Neural cell (in vitro differentiated cells): ENCODE results near the gene BRIP1. TPM values are rescaled to one million over a fixed set of nuclear protein-coding genes. Genes with fewer than 3 reads are reported as not detected.

Experiments used
- H2AFZ ChIP-seq: fragments of 200-600, 300-800 bp; sonication (generic), shearing (Covaris generic); 2 replicates; pipeline ENCODE4 v1.6.0; 2014; ENCODE audit warnings: low read depth, mild to moderate bottlenecking, antibody characterized with exemption, low read length, moderate library complexity
- H3F3A ChIP-seq: fragments of 200-600 bp; shearing (Covaris generic); 2 replicates; pipeline ENCODE4 v1.6.1; 2016; ENCODE audit warnings: mild to moderate bottlenecking, moderate library complexity, mixed read lengths, antibody characterized with exemption, low read length; ENCODE audit not compliant: insufficient read depth, poor library complexity, severe bottlenecking
- H3K27ac ChIP-seq: fragments of 200-600, 300-800 bp; sonication (generic), shearing (Covaris generic); 2 replicates; pipeline ENCODE4 v1.5.1; 2014; ENCODE audit warnings: mild to moderate bottlenecking, low read length, moderate library complexity
- H3K27me3 ChIP-seq: fragments of 300-800, 200-600 bp; sonication (generic), shearing (Covaris generic); 2 replicates; pipeline ENCODE4 v1.6.0; 2014; ENCODE audit warnings: mild to moderate bottlenecking, low read depth, low read length, moderate library complexity; ENCODE audit not compliant: insufficient read depth
- H3K36me3 ChIP-seq: fragments of 300-800, 200-600 bp; sonication (generic), shearing (Covaris generic); 2 replicates; pipeline ENCODE4 v1.5.1; 2014; ENCODE audit warnings: mild to moderate bottlenecking, antibody characterized with exemption, low read length, moderate library complexity; ENCODE audit not compliant: insufficient read depth
- H3K4me2 ChIP-seq: fragments of 300-800, 200-600 bp; sonication (generic), shearing (Covaris generic); 2 replicates; pipeline ENCODE4 v1.6.0; 2014; ENCODE audit warnings: mild to moderate bottlenecking, low read length
- H3K4me3 ChIP-seq: fragments of 300-800, 200-600 bp; sonication (generic), shearing (Covaris generic); 2 replicates; pipeline ENCODE4 v1.5.1; 2014; ENCODE audit warnings: mild to moderate bottlenecking, low read length, moderate library complexity
- H3K79me2 ChIP-seq: fragments of 200-600 bp; shearing (Covaris generic); replicated peaks from 2 replicates; pipeline ENCODE4 v1.6.0; 2014; ENCODE audit warnings: mild to moderate bottlenecking, low read length, moderate library complexity; ENCODE audit not compliant: insufficient read depth
- H3K9ac ChIP-seq: fragments of 300-800, 200-600 bp; sonication (generic), shearing (Covaris generic); 2 replicates; pipeline ENCODE4 v1.6.1; 2016; ENCODE audit warnings: mild to moderate bottlenecking, low read length, mixed read lengths
- H3K9me2 ChIP-seq: fragments of 200-600 bp; shearing (Covaris generic); 2 replicates; pipeline ENCODE4 v1.6.1; 2016; ENCODE audit warnings: mild to moderate bottlenecking, low read length, mixed read lengths; ENCODE audit not compliant: insufficient read depth
- H3K9me3 ChIP-seq: fragments of 200-600, 300-800 bp; sonication (generic), shearing (Covaris generic); 2 replicates; pipeline ENCODE4 v1.6.1; 2016; ENCODE audit warnings: mild to moderate bottlenecking, mixed run types, low read length, moderate library complexity, mixed read lengths
- H4K20me1 ChIP-seq: fragments of 200-600 bp; shearing (Covaris generic); 2 replicates; pipeline ENCODE4 v1.6.1; 2016; ENCODE audit warnings: mild to moderate bottlenecking, mixed run types; ENCODE audit not compliant: insufficient read depth
- CTCF ChIP-seq: fragments of 450-650 bp; IDR thresholded peaks from 2 replicates; pipeline ENCODE4 v1.5.1; 2014; ENCODE audit warnings: antibody characterized with exemption, mild to moderate bottlenecking, moderate library complexity; ENCODE audit not compliant: poor library complexity, severe bottlenecking
- EP300 ChIP-seq: fragments of 450-650 bp; conservative IDR thresholded peaks from 2 replicates; pipeline ENCODE4 v1.6.1; 2014; ENCODE audit warnings: antibody characterized with exemption, mild to moderate bottlenecking, moderate library complexity; ENCODE audit not compliant: poor library complexity, severe bottlenecking
- EZH2 ChIP-seq: fragments of 200-600, 300-800 bp; shearing (Covaris generic), sonication (generic); IDR thresholded peaks from 2 replicates; pipeline ENCODE4 v1.6.1; 2014; ENCODE audit warnings: antibody characterized with exemption, low read length, borderline replicate concordance, mild to moderate bottlenecking; ENCODE audit not compliant: insufficient read depth, poor library complexity, severe bottlenecking
- MXI1 ChIP-seq: fragments of 450-650 bp; conservative IDR thresholded peaks from 2 replicates; pipeline ENCODE4 v1.6.1; 2014; ENCODE audit warnings: antibody characterized with exemption, mild to moderate bottlenecking; ENCODE audit not compliant: poor library complexity, severe bottlenecking
- POLR2AphosphoS5 ChIP-seq: IDR thresholded peaks from 2 replicates; pipeline ENCODE4 v1.6.1; 2012
- RAD21 ChIP-seq: fragments of 450-650 bp; conservative IDR thresholded peaks from 2 replicates; pipeline ENCODE4 v1.6.1; 2014; ENCODE audit warnings: antibody characterized with exemption, mild to moderate bottlenecking, moderate library complexity
- REST ChIP-seq: IDR thresholded peaks from 2 replicates; pipeline ENCODE4 v1.6.1; 2012; ENCODE audit warnings: borderline replicate concordance
- SMC3 ChIP-seq: fragments of 450-650 bp; conservative IDR thresholded peaks from 2 replicates; pipeline ENCODE4 v1.6.1; 2014; ENCODE audit warnings: antibody characterized with exemption, mild to moderate bottlenecking, moderate library complexity; ENCODE audit not compliant: poor library complexity
- TAF1 ChIP-seq: IDR thresholded peaks from 2 replicates; pipeline ENCODE4 v1.6.1; 2012; ENCODE audit warnings: low read depth
- polyA plus RNA-seq: library from polyadenylated mRNA; depleted of rRNA; stranded (reverse); fragments of >200 nt; gene quantifications from 2 replicates; pipeline ENCODE4 v1.2.3, GENCODE V29; 2014

BRIP1 gene
- polyA plus RNA-seq, 1 donor from 2014 or later, result 0.47 TPM

- no peak overlapping the region for H3K27ac ChIP-seq
- TF ChIP-seq TAF1 (no peak), EP300 (no peak), SMC3 (no peak), REST (no peak), MXI1 (no peak), RAD21 (no peak), EZH2 (no peak), CTCF (no peak), POLR2AphosphoS5 (no peak)
These were observed 220.6 kb downstream of the BRIP1 start for GRCh38 chr17:61642768-61643167.

GRCh38 chr17:61641715-61642114, 221.6 kb downstream of the BRIP1 start:
- Histone ChIP-seq H2AFZ (no peak overlapping the region), H3K4me2 (no peak overlapping the region), H3K9me2 (no peaks in the 10 kb centered on the region), H3K36me3 (no peaks in the 10 kb centered on the region), H3K9ac (no peak overlapping the region), H3K9me3 (no peaks in the 10 kb centered on the region), H3K27me3 (no peaks in the 10 kb centered on the region), H3K4me3 (no peak overlapping the region), H3F3A (no peaks in the 10 kb centered on the region), H3K27ac (no peak overlapping the region), H3K79me2 (no peaks in the 10 kb centered on the region), H4K20me1 (no peaks in the 10 kb centered on the region)
- no peak for TF ChIP-seq TAF1
- TF ChIP-seq RAD21, result no peak
- TF ChIP-seq MXI1, result no peak
- no peak for TF ChIP-seq EP300
- no peak for TF ChIP-seq REST
- TF ChIP-seq EZH2, result no peak

More at GRCh38 chr17:61642768-61643167, 220.6 kb downstream of the BRIP1 start:
- H3K79me2 ChIP-seq, result no peaks in the 10 kb centered on the region
- H3K4me2 ChIP-seq, result no peak overlapping the region
- no peaks in the 10 kb centered on the region for H3K9me3 ChIP-seq
- no peaks in the 10 kb centered on the region for H3K36me3 ChIP-seq
- H3K27me3 ChIP-seq, result no peaks in the 10 kb centered on the region
- H3K4me3 ChIP-seq, result no peak overlapping the region
- H4K20me1 ChIP-seq, result no peaks in the 10 kb centered on the region
- H3K9me2 ChIP-seq, result no peaks in the 10 kb centered on the region
- no peaks in the 10 kb centered on the region for H3F3A ChIP-seq
- no peak overlapping the region for H3K9ac ChIP-seq
- no peak overlapping the region for H2AFZ ChIP-seq
